Motor neuron (in vitro differentiated cells): ENCODE data around the gene HOXB9. TPM values are rescaled to one million over a fixed set of nuclear protein-coding genes. Genes with fewer than 3 reads are reported as not detected.

ENCODE experiments used
- ATAC-seq, 8 experiments: fragments of 200-7000 bp; cut with Tn5 transposase; replicated peaks in 6 of 8; 2 replicates each; pipeline ENCODE4 v1.8.0; 2021; ENCODE audit warnings: mild to moderate bottlenecking in 8 of 8, moderate library complexity in 8 of 8
- H3K27ac ChIP-seq, 2 donors: fragments of 250-450 bp; sonication (Bioruptor Pico); 2 replicates each; pipeline ENCODE4 v1.9.0; 2021; ENCODE audit warnings: antibody characterized with exemption in 2 of 2, mild to moderate bottlenecking in 2 of 2, moderate library complexity in 1 of 2
- H3K4me1 ChIP-seq, 2 donors: fragments of 250-450 bp; sonication (Bioruptor Pico); replicated peaks in 1 of 2; 2 replicates each; pipeline ENCODE4 v1.6.1; 2021; ENCODE audit warnings: antibody characterized with exemption in 2 of 2, mild to moderate bottlenecking in 2 of 2, moderate library complexity in 1 of 2
- H3K4me3 ChIP-seq, 5 donors: fragments of 250-450 bp; sonication (Bioruptor Pico); 2 replicates each; pipeline ENCODE4 v1.9.0; 2021; ENCODE audit warnings: antibody characterized with exemption in 5 of 5, mild to moderate bottlenecking in 5 of 5, moderate library complexity in 4 of 5
- WGBS, 10 experiments: fragments of 450-650 bp; shearing (Covaris generic); methylation state at CpG; one replicate each; pipeline ENCODE4 v1.0.0; 2022; 5-methylcytosine and 5-hydroxymethylcytosine counted together
- in situ Hi-C, 9 experiments: fragments of 400-800 bp; cut with MboI; loops; one replicate each; pipeline ENCODE4 v1.15.0; 2021; ENCODE audit warnings: low sequenced_read_pairs in 9 of 9, low pct_unique_long_range_greater_than_20kb in 2 of 9; ENCODE audit not compliant: unreplicated experiment in 9 of 9
- total RNA-seq, 8 experiments: library from RNA; unstranded; fragments of 300-600 nt; gene quantifications; 2 replicates each; pipeline versions ENCODE4 v1.2.3 to v1.2.4, GENCODE V29; 2022

HOXB9 gene
- total RNA-seq, 8 experiments from 2014 or later = 0.10 to 154 (median 67.8) TPM

GRCh38 chr17:48611681-48612455 lies 14.3 kb downstream of the HOXB9 start:
- peak overlapping the region; percentile 92 to 97 for H3K27ac ChIP-seq
- in situ Hi-C loops = no loop called here
- H3K4me1 ChIP-seq = peaks cover 18 to 34% of the 10 kb centered on the region in 2 donors
- ATAC-seq = peak; percentile 5 to 75 (median 73)
- WGBS, 10 experiments = 0 to 38% (median 9%) methylated on average over 1 to 11 of the region's 36 CpGs; no CpG with 5 or more reads in 6 of the 10 experiments
- peak overlapping the region; percentile 59 to 89 (median 80) for H3K4me3 ChIP-seq

- peak overlapping the region; percentile 92 to 97 for H3K27ac ChIP-seq
- WGBS, 10 experiments = 0 to 42% (median 0%) methylated on average over 1 to 5 of the region's 22 CpGs; no CpG with 5 or more reads in 5 of the 10 experiments
- ATAC-seq = peak in 6 of 8 experiments; percentile 1 to 16 (median 3)
- in situ Hi-C loops = no loop called here
- peaks cover 15 to 31% of the 10 kb centered on the region in 2 donors for H3K4me1 ChIP-seq
- peak overlapping the region; percentile 59 to 89 (median 80) for H3K4me3 ChIP-seq
Measured at GRCh38 chr17:48611213-48611612, 14.9 kb downstream of the HOXB9 start.

- peak; percentile 11 to 65 (median 32) for ATAC-seq
- in situ Hi-C loops = no loop called here
- peaks cover 15 to 31% of the 10 kb centered on the region in 2 donors for H3K4me1 ChIP-seq
- 0 to 2% (median 0%) methylated on average over 1 to 31 of the region's 79 CpGs; no CpG with 5 or more reads in 1 of the 10 experiments for WGBS, 10 experiments
- H3K4me3 ChIP-seq = peak within 1 kb of the TSS; percentile 59 to 89 (median 80)
- peak within 1 kb of the TSS; percentile 92 to 97 for H3K27ac ChIP-seq
Measured at GRCh38 chr17:48610282-48611211, 15.6 kb downstream of the HOXB9 start, which contains the start of gene HOXB7. TSS of gene HOXB7 (minus strand) at chr17:48611017. CDS start at chr17:48610918, 99 bp downstream.

- Histone ChIP-seq H3K4me3 (peak overlapping the region; percentile 59 to 89 (median 80)), H3K4me1 (peaks cover 15 to 36% of the 10 kb centered on the region in 2 donors), H3K27ac (peak overlapping the region; percentile 92 to 97)
- 60% methylated on average over 1 of the region's 15 CpGs; no CpG with 5 or more reads in 9 of the 10 experiments for WGBS, 10 experiments
- in situ Hi-C loops = no loop called here
- ATAC-seq = peak in 6 of 8 experiments; percentile 1 to 31 (median 14)
Measured at GRCh38 chr17:48609759-48610281, 16.3 kb downstream of the HOXB9 start.

GRCh38 chr17:48609033-48609432 lies 17.1 kb downstream of the HOXB9 start:
- Histone ChIP-seq H3K27ac (peak overlapping the region in 1 of 2 donors; percentile 97), H3K4me1 (peaks cover 20 to 44% of the 10 kb centered on the region in 2 donors), H3K4me3 (peak overlapping the region; percentile 59 to 89 (median 80))
- ATAC-seq = peak in 1 of 8 experiments; percentile 0
- in situ Hi-C loops = no loop called here

- Histone ChIP-seq H3K4me1 (peaks cover 26 to 49% of the 10 kb centered on the region in 2 donors), H3K4me3 (peak overlapping the region in 3 of 5 donors; percentile 69 to 89 (median 80)), H3K27ac (peak overlapping the region in 1 of 2 donors; percentile 97)
- in situ Hi-C loops = no loop called here
- no peak for ATAC-seq
- WGBS, 10 experiments = 60 to 100% (median 100%) methylated on average over 1 of the region's 1 CpG; no CpG with 5 or more reads in 4 of the 10 experiments
Measured at GRCh38 chr17:48608494-48608834, 17.7 kb downstream of the HOXB9 start.

GRCh38 chr17:48606892-48607614 lies 19.1 kb downstream of the HOXB9 start:
- H3K4me1 ChIP-seq = peaks cover 36 to 62% of the 10 kb centered on the region in 2 donors
- WGBS, 10 experiments = 79 to 100% (median 86%) methylated on average over 1 to 7 of the region's 9 CpGs
- ATAC-seq = no peak
- no peak overlapping the region for H3K27ac ChIP-seq
- in situ Hi-C loops = no loop called here
- H3K4me3 ChIP-seq = no peak overlapping the region

GRCh38 chr17:48605991-48606891 lies 19.9 kb downstream of the HOXB9 start:
- Histone ChIP-seq H3K27ac (peak overlapping the region in 1 of 2 donors; percentile 30), H3K4me3 (no peak overlapping the region)
- 36 to 81% (median 59%) methylated on average over 5 to 23 of the region's 41 CpGs for WGBS, 10 experiments

GRCh38 chr17:48605409-48605919 lies 20.7 kb downstream of the HOXB9 start:
- peak overlapping the region in 1 of 2 donors; percentile 21 for H3K27ac ChIP-seq
- WGBS, 10 experiments = 5 to 87% (median 62%) methylated on average over 1 to 8 of the region's 10 CpGs; no CpG with 5 or more reads in 1 of the 10 experiments

More at GRCh38 chr17:48605991-48606891, 19.9 kb downstream of the HOXB9 start:
- in situ Hi-C loops = no loop called here
- peaks cover 44 to 70% of the 10 kb centered on the region in 2 donors for H3K4me1 ChIP-seq
- ATAC-seq = no peak

GRCh38 chr17:48604770-48605329 lies 21.3 kb downstream of the HOXB9 start, which contains the start of gene HOXB6:
TSS of gene HOXB6 (minus strand) at chr17:48604986. CDS start at chr17:48598150, 6,836 bp downstream.
- in situ Hi-C loops = no loop called here
- Histone ChIP-seq H3K4me1 (peaks cover 57 to 84% of the 10 kb centered on the region in 2 donors), H3K27ac (peak within 1 kb of the TSS in 1 of 2 donors; percentile 68), H3K4me3 (peak within 1 kb of the TSS; percentile 7 to 87 (median 40))
- peak in 3 of 8 experiments; percentile 27 to 51 (median 45) for ATAC-seq
- WGBS, 10 experiments = 1 to 96% (median 60%) methylated on average over 1 to 13 of the region's 16 CpGs; no CpG with 5 or more reads in 1 of the 10 experiments

More at GRCh38 chr17:48605409-48605919, 20.7 kb downstream of the HOXB9 start:
- ATAC-seq = no peak
- in situ Hi-C loops = no loop called here
- no peak overlapping the region for H3K4me3 ChIP-seq
- H3K4me1 ChIP-seq = peaks cover 52 to 78% of the 10 kb centered on the region in 2 donors
